ENCODE results near the gene CCDC169.

Gene CCDC169

DNA sequence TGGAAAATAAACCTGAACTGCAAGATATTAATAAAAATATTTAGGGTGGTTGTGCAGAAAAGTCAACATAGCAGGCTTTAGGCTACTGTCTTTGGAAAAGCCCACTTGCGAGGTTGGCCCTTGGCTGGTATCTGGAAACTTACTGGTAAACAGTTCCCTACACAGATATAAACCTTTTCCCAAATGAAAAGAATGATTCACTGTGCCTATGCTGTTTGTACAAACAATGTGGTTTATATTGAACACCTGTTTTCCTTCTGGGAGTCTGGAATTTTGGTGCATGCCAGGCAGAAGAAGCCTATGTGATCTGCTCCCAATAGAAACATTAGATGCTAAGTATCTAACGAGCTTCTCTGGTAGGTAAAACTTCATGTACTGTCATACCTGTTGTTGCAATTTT lies 53.5 kb downstream of the CCDC169 start:
- DNase-seq (ENCODE audit: low read depth, low spot score) = no peak

DNA sequence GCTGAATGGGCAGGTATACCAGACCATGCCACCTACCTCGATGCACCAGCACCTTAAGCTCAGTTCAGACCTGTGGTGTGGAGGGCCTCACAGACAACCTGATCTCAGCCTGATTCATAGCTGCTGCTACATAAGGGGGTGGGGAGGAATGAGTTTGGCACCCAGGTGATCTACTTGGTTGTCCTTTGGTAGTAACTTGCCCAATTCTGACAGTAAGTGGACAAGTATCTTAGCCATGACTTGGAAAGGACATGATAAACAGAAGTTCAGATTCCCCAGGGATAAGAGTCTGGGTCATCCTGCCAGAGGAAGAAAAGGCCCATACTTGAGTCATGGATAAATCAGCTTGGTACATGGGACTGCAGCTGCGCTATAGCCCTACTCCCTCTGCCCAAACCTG lies 54.9 kb downstream of the CCDC169 start:
- no peak for DNase-seq (ENCODE audit: low read depth, low spot score)

GRCh38 chr13:36231236-36231635 lies 66.4 kb downstream of the CCDC169 start:
- no peak for DNase-seq (ENCODE audit: low read depth, low spot score)

DNA sequence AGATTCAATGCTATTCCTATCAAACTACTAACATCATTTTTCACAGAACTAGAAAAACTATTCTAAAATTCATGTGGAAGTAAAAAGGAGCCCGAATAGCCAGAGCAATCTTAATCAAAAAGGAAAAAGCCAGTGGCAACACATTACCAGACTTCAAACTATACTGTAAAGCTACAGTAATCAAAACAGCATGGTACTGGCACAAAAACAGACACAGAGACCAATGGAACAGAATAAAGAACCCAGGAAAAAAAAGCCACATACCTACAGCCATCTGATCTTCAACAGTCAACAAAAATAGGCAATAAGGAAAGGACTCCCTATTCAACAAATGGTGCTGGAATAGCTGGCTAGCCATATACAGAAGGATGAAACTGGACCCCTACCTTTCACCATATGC lies 72.9 kb downstream of the CCDC169 start:
- DNase-seq (ENCODE audit: low read depth, low spot score) = no peak

- no peak for DNase-seq (ENCODE audit: low read depth, low spot score)
Measured at GRCh38 chr13:36219883-36220282, 77.7 kb downstream of the CCDC169 start.

- no peak for DNase-seq (ENCODE audit: low read depth, low spot score)
Measured at GRCh38 chr13:36217456-36217855, 80.2 kb downstream of the CCDC169 start.

- no peak for DNase-seq (ENCODE audit: low read depth, low spot score)
Measured at GRCh38 chr13:36214163-36214921, 83.3 kb downstream of the CCDC169 start, which contains the start of gene SOHLH2. TSS of gene SOHLH2 (minus strand) at chr13:36214556. CDS start at chr13:36214526, 30 bp downstream.

GRCh38 chr13:36212789-36213188 lies 84.8 kb downstream of the CCDC169 start:
- DNase-seq (ENCODE audit: low read depth, low spot score) = no peak

DNA sequence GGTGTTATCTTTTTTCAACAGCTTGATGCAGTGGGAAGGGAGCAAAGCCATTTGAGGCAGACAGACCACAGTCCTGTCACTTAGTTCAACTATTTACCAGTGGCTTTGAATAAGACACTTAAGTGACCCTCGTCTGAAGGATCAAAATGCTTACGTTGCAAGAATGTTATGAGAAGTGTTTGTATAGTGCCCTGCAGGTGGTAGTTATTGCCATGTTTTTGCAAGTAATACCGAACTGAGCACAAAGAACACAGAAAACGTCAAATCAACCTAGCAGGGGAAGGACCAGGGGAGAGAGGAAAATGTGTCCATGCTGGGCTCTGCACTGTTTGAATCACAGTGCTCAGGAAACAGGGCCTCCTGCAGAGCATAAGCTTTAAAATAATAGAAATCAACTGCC lies 86.0 kb downstream of the CCDC169 start:
- DNase-seq (ENCODE audit: low read depth, low spot score) = peak; percentile 95

GRCh38 chr13:36210738-36211137 lies 86.9 kb downstream of the CCDC169 start:
- DNase-seq (ENCODE audit: low read depth, low spot score) = no peak

DNA sequence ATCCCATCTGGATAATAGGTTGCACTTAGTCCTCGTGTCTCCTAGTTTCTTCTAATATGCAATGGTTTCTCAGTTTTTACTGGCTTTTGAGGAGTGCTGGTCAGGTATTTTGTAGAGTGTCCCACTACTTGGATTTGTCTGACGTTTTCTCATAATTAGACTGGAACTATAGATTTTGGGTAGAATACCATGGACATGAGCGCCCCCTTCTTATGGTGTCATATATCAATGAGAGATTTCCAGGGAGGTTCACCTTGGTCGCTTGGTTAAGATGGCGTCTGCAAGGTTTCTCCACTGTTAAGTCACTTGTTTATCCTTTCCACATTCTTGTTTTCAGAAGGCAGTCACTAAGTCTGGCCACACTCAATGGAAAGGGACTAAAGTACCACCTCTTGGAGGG lies 89.9 kb downstream of the CCDC169 start:
- no peak for DNase-seq (ENCODE audit: low read depth, low spot score)

GRCh38 chr13:36193151-36193855 lies 104.3 kb downstream of the CCDC169 start:
- no peak for DNase-seq (ENCODE audit: low read depth, low spot score)

- DNase-seq (ENCODE audit: low read depth, low spot score) = no peak
Measured at GRCh38 chr13:36192166-36192565, 105.4 kb downstream of the CCDC169 start.

DNA sequence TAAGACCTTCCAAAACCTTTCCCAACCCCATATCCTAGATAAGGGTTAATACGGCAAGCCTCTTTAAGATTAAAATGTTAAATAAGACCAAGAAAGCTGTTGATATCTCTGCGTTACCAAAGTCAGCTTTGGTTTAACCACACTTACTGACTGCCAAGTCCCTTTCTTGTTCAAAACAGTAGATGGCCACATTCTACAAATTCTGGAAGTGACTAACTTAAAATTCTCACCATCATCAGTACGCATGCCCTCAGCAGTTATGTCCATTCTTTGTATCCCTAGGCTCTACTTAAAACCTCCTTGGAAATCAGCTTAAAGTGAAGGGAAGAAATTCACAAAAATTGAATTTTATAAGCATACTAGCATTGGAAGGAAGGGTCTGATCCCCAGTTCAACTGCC lies 106.8 kb downstream of the CCDC169 start:
- no peak for DNase-seq (ENCODE audit: low read depth, low spot score)

DNA sequence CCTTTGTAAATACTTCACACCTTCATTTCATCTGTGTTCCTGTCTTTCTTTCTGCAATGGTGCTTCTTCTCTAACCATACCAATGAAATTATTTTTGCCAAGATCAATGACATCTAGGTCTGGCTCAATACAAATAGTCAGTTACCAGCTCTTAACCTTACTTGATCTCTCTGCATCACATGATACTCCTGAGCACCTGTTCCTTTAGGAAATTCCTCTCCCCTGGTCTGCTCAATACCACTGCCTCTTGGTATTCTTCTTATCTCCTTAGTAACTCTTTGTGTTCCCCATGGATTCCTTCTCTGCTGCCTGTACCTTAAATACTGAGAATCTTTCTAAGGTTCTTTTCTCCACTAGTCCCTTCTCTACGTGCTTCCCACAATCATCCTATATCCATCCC lies 109.2 kb downstream of the CCDC169 start:
- no peak for DNase-seq (ENCODE audit: low read depth, low spot score)

- no peak for DNase-seq (ENCODE audit: low read depth, low spot score)
Measured at GRCh38 chr13:36183901-36184300, 113.7 kb downstream of the CCDC169 start.

Measured in smooth muscle cell of the brain vasculature (primary cell).